22Rv1 (cell line): Measurements from ENCODE around the gene FAXDC2.

Experiments
- CTCF ChIP-seq: fragments of 450-650 bp; IDR thresholded peaks from 2 replicates; pipeline ENCODE4 v1.5.1; 2017; ENCODE audit warnings: mild to moderate bottlenecking
- ZFX ChIP-seq: fragments of 450-650 bp; IDR thresholded peaks from 2 replicates; pipeline ENCODE4 v1.6.1; 2017; ENCODE audit warnings: antibody characterized with exemption, borderline replicate concordance

- no peak for TF ChIP-seq CTCF
- TF ChIP-seq ZFX: no peak
Measured at GRCh38 chr5:154858972-154859871, 8.8 kb upstream of the FAXDC2 start.
